ENCODE data around the gene RUNX2. TPM values are rescaled to one million over a fixed set of nuclear protein-coding genes. Genes with fewer than 3 reads are reported as not detected.
A peak's percentile ranks its signal among the peaks of the same experiment; 100 is the strongest.

The RUNX2 gene
- total and polyA plus RNA-seq, 9 of the 15 experiments (the other 6 are each of a cell fraction or from before 2014, with no cell fraction given) = 0.29 to 1.00 (median 0.43) TPM

- no peaks in the 10 kb centered on the region for H3K9me3 ChIP-seq (replicated peaks; ENCODE audit: control insufficient read depth, insufficient read depth, low read depth, low read length)
- CTCF ChIA-PET (ENCODE audit: low intra/inter-chr PET ratio) = no interaction called here
- DNase-seq (ENCODE audit: extremely low read depth in 1 of 4, low spot score in 3 of 4) (no peak), ATAC-seq (no peak), FAIRE-seq (no peak)
- H3K4me1 ChIP-seq (replicated peaks in 1 of 2; ENCODE audit: control insufficient read depth in 2 of 2, insufficient read depth in 2 of 2, low read length in 2 of 2) = no peaks in the 10 kb centered on the region
- WGBS (ENCODE audit: insufficient coverage, low coverage, missing lambda C conversion rate) = 14% methylated on average over 7 of the region's 7 CpGs
- POLR2A ChIA-PET = interaction anchor here (0.6 to 1.1 kb wide), 2 partner anchors 10 to 20 kb away, joined by 3 to 4 read pairs; no protein-coding TSS in a partner anchor
- H4K20me1 ChIP-seq (replicated peaks; ENCODE audit: control insufficient read depth, insufficient read depth, low read length) = no peaks in the 10 kb centered on the region
- peaks cover 6 to 8% of the 10 kb centered on the region in 2 experiments; a peak in 4 of 5 replicates for H3K27me3 ChIP-seq (ENCODE audit: control insufficient read depth in 2 of 2, insufficient read depth in 2 of 2, low read length in 2 of 2)
- H3K4me3 ChIP-seq = no peak overlapping the region
- in situ Hi-C loops (cut with MboI) = no loop called here
- no peak overlapping the region for H2AFZ ChIP-seq (ENCODE audit: low read depth, low read length)
- no peaks in the 10 kb centered on the region for H3K79me2 ChIP-seq (ENCODE audit: control insufficient read depth, insufficient read depth, low read length)
- no peak overlapping the region for H3K9ac ChIP-seq (ENCODE audit: insufficient read depth in 1 of 2, low read depth in 2 of 2, low read length in 2 of 2)
- H3K9me1 ChIP-seq (ENCODE audit: control insufficient read depth, insufficient read depth, low read length) = no peaks in the 10 kb centered on the region
- 0 out of 2 replicates have a peak, but pooled peaks have one; percentile 9 for TF ChIP-seq NFIC (IDR thresholded peaks at IDR 0.05)
- no peak for TF ChIP-seq ZNF184 (CRISPR knock-in tag; IDR thresholded peaks at IDR 0.05)
- H3K4me2 ChIP-seq (ENCODE audit: insufficient read depth, low read length) = no peak overlapping the region
- intact Hi-C loops (cut with micrococcal nuclease) = no loop called here
- BruUV-seq (replicated peaks) = no TSS peak
- no peaks in the 10 kb centered on the region for H3K36me3 ChIP-seq (ENCODE audit: control insufficient read depth, insufficient read depth, low read length)
- H3K27ac ChIP-seq (ENCODE audit: extremely low read depth, low read depth, low read length) = no peak overlapping the region
These were observed 262.6 kb downstream of the RUNX2 start for GRCh38 chr6:45590696-45591184.

DNA sequence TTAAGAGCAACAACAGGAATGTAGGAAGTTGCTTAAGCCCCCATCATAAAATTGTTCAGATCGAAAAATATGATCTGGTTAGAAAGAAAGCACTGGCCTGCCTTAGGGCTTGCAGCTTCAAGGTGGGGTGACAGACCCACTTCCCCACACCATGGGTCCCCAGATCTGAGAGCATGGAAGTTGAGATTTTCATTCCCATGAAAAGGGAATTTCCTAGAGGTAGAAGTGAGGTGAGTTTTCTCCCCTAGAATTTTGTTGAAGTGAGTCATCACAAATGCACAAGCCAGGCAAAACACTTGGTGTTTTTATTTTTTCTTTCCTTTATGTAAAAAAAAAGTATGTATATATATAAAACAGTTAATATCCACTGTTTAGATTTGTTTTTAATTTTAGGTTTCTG lies 263.2 kb downstream of the RUNX2 start:
- no peak for DNase-seq (ENCODE audit: extremely low read depth in 1 of 4, low spot score in 3 of 4)
- ATAC-seq = no peak
- no peak overlapping the region for H3K4me3 ChIP-seq
- H3K9me3 ChIP-seq (replicated peaks; ENCODE audit: control insufficient read depth, insufficient read depth, low read depth, low read length) = no peaks in the 10 kb centered on the region
- H4K20me1 ChIP-seq (replicated peaks; ENCODE audit: control insufficient read depth, insufficient read depth, low read length) = no peaks in the 10 kb centered on the region
- H3K9me1 ChIP-seq (ENCODE audit: control insufficient read depth, insufficient read depth, low read length) = no peaks in the 10 kb centered on the region
- H3K27me3 ChIP-seq (ENCODE audit: control insufficient read depth in 2 of 2, insufficient read depth in 2 of 2, low read length in 2 of 2) = peaks cover 8% of the 10 kb centered on the region in 2 experiments; a peak in 4 of 5 replicates
- TF ChIP-seq NFE2 (IDR thresholded peaks at IDR 0.05; ENCODE audit: low read depth) (no peak), XRCC4 (IDR thresholded peaks at IDR 0.05; ENCODE audit: extremely low read depth, insufficient read depth, insufficient read length) (no peak), ZFX (CRISPR knock-in tag; IDR thresholded peaks at IDR 0.05) (no peak), TAL1 (IDR thresholded peaks at IDR 0.05) (no peak), ZSCAN32 (CRISPR knock-in tag; IDR thresholded peaks at IDR 0.05) (no peak), ESRRB (CRISPR knock-in tag; IDR thresholded peaks at IDR 0.05; ENCODE audit: borderline replicate concordance) (no peak), SRSF1 (IDR thresholded peaks at IDR 0.05; ENCODE audit: low read depth, low read length) (no peak), FOXP4 (CRISPR knock-in tag; IDR thresholded peaks at IDR 0.05; ENCODE audit: borderline replicate concordance) (no peak)
- FAIRE-seq = no peak
- H3K79me2 ChIP-seq (ENCODE audit: control insufficient read depth, insufficient read depth, low read length) = no peaks in the 10 kb centered on the region
- no TSS peak for BruUV-seq (replicated peaks)
- CTCF ChIA-PET (ENCODE audit: low intra/inter-chr PET ratio) = no interaction called here
- no peak overlapping the region for H2AFZ ChIP-seq (ENCODE audit: low read depth, low read length)
- H3K36me3 ChIP-seq (ENCODE audit: control insufficient read depth, insufficient read depth, low read length) = no peaks in the 10 kb centered on the region
- no peaks in the 10 kb centered on the region for H3K4me1 ChIP-seq (replicated peaks in 1 of 2; ENCODE audit: control insufficient read depth in 2 of 2, insufficient read depth in 2 of 2, low read length in 2 of 2)
- intact Hi-C loops (cut with micrococcal nuclease) (no loop called here), in situ Hi-C loops (cut with MboI) (no loop called here)
- no peak overlapping the region for H3K4me2 ChIP-seq (ENCODE audit: insufficient read depth, low read length)
- H3K9ac ChIP-seq (ENCODE audit: insufficient read depth in 1 of 2, low read depth in 2 of 2, low read length in 2 of 2) = no peak overlapping the region
- WGBS (ENCODE audit: insufficient coverage, low coverage, missing lambda C conversion rate) = 6% methylated on average over 1 of the region's 1 CpG
- POLR2A ChIA-PET = interaction anchor here (0.6 to 1.1 kb wide), 2 partner anchors 11 to 21 kb away, joined by 3 to 4 read pairs; no protein-coding TSS in a partner anchor
- no peak overlapping the region for H3K27ac ChIP-seq (ENCODE audit: extremely low read depth, low read depth, low read length)

All from K562 (cell line).